NT2/D1 (cell line): ENCODE results near the gene CDC14C.

Source experiments
- DNase-seq: peaks from one replicate; pipeline ENCODE4 v3.0.0-alpha.2; 2011; ENCODE audit warnings: low read depth, low spot score
- H3K27me3 ChIP-seq: 2 replicates; pipeline ENCODE4 v1.6.0; 2011; ENCODE audit warnings: mild to moderate bottlenecking; ENCODE audit not compliant: insufficient read length, insufficient read depth
- H3K36me3 ChIP-seq: 2 replicates; pipeline ENCODE4 v1.6.1; 2011; ENCODE audit warnings: mild to moderate bottlenecking, low read length, mixed read lengths; ENCODE audit not compliant: insufficient read depth, insufficient read length
- H3K4me1 ChIP-seq: 2 replicates; pipeline ENCODE4 v1.5.1; 2011; ENCODE audit not compliant: insufficient read depth, insufficient read length
- H3K4me3 ChIP-seq: 2 replicates; pipeline ENCODE4 v1.5.1; 2011; ENCODE audit warnings: low read depth; ENCODE audit not compliant: insufficient read length
- H3K9ac ChIP-seq: 2 replicates; pipeline ENCODE4 v1.6.0; 2011; ENCODE audit warnings: low read depth; ENCODE audit not compliant: insufficient read length
- H3K9me3 ChIP-seq: 2 replicates; pipeline ENCODE4 v1.5.1; 2011; ENCODE audit warnings: mild to moderate bottlenecking, low read length; ENCODE audit not compliant: insufficient read depth
- SUZ12 ChIP-seq: IDR thresholded peaks from 2 replicates; pipeline ENCODE4 v1.6.1; 2011; ENCODE audit not compliant: insufficient read length, insufficient read depth; ENCODE audit errors: extremely low read depth
- YY1 ChIP-seq: IDR thresholded peaks from 2 replicates; pipeline ENCODE4 v1.6.1; 2011; ENCODE audit not compliant: insufficient read length, insufficient read depth
- ZNF274 ChIP-seq: IDR thresholded peaks from 2 replicates; pipeline ENCODE4 v1.6.1; 2011; ENCODE audit warnings: mild to moderate bottlenecking, low read depth, low read length

Gene CDC14C

GRCh38 chr7:48976850-48977249, 52.5 kb downstream of the CDC14C start:
- no peaks in the 10 kb centered on the region for H3K4me1 ChIP-seq
- DNase-seq = no peak
- no peak overlapping the region for H3K9ac ChIP-seq
- no peaks in the 10 kb centered on the region for H3K36me3 ChIP-seq
- no peaks in the 10 kb centered on the region for H3K27me3 ChIP-seq
- no peaks in the 10 kb centered on the region for H3K9me3 ChIP-seq
- TF ChIP-seq YY1 (no peak), ZNF274 (no peak), SUZ12 (no peak)
- H3K4me3 ChIP-seq = no peak overlapping the region
